Measurements from ENCODE around the gene DHRS7C. TPM values are rescaled to one million over a fixed set of nuclear protein-coding genes. Genes with fewer than 3 reads are reported as not detected.

Gene DHRS7C
- total and polyA plus RNA-seq, 2 donors (not counting 3 experiments of a cell fraction or from before 2014, with no cell fraction given) = not detected

DNA sequence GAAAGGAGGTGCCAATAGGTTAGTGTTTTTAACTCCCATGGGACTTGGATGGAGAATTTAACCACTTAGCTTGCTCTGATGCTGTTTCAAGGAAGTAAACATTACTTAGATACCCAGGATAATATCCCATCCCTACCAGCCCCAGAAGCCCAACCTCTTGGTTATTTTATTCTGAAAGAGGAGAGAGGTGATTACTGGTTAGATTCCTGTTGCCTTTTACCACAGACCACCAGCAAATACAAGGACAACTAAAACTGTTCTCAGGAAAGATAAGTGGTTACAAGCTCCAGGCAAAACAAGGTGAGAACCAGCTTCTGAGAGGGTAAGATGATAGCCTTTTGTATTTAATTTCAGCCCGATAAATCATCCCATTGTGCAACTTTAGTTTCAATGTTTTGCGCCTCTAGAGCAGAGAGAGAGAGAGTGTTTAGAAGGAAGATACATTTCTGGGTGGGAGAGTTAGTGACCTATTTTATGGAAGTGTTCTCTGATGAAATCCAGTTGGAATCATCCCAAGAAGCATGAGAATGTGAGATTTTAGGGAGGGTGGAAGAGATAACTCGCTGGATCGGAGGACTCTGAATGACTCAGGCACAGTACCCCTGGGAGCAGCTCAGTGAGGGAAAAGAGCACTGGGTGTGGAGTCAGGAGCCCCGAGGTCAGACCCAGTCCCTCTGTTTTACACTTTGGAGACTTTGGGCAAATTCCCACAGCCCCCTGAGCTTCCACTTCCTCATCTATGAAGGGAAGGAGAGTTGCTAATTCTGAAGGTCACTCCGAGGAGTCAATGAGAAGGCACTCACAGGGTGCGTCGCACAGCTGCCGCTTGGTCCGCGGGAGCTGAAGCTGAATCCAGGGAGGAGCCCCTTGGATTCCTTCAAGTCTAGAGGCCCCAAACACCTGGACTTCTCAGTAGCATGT lies 46.4 kb upstream of the DHRS7C start:
- Histone ChIP-seq H4K20me1 (replicated peaks; ENCODE audit: control insufficient read depth, extremely low read depth, insufficient read depth, low read length) (no peaks in the 10 kb centered on the region), H3K9ac (replicated peaks; ENCODE audit: extremely low read depth, insufficient read depth, low read length) (no peak overlapping the region), H3K36me3 (ENCODE audit: control insufficient read depth in 2 of 2, extremely low read depth in 1 of 2, insufficient read depth in 2 of 2, low read length in 2 of 2) (no peaks in the 10 kb centered on the region), H3K79me2 (ENCODE audit: control insufficient read depth, insufficient read depth, low read length) (no peaks in the 10 kb centered on the region), H3K4me3 (replicated peaks in 1 of 3; ENCODE audit: insufficient read depth in 1 of 3, low read depth in 1 of 3, low read length in 3 of 3) (no peak overlapping the region), H3K4me2 (ENCODE audit: insufficient read depth, low read length) (no peak overlapping the region), H3K27ac (ENCODE audit: insufficient read depth, low read depth, low read length) (no peak overlapping the region), H3K4me1 (ENCODE audit: control insufficient read depth, extremely low read depth, insufficient read depth, low read length) (no peaks in the 10 kb centered on the region), H3K9me1 (replicated peaks; ENCODE audit: control insufficient read depth, extremely low read depth, insufficient read depth, low read length) (no peaks in the 10 kb centered on the region), H3K9me3 (replicated peaks; ENCODE audit: control insufficient read depth, insufficient read depth, low read length) (peaks cover 6% of the 10 kb centered on the region), H3K27me3 (ENCODE audit: control insufficient read depth in 2 of 2, insufficient read depth in 2 of 2, low read length in 2 of 2) (no peaks in the 10 kb centered on the region), H2AFZ (ENCODE audit: low read depth, low read length) (no peak overlapping the region)
- BruUV-seq (replicated peaks) = no TSS peak
- intact Hi-C loops (cut with micrococcal nuclease) (no loop called here), dilution Hi-C loops (cut with MboI; ENCODE audit: extremely low pct_ligation_motif_present, low sequenced_read_pairs) (no loop called here)
- CTCF ChIA-PET = no interaction called here
- POLR2A ChIA-PET = no interaction called here
- FAIRE-seq (no peak), DNase-seq (ENCODE audit: low read depth, low spot score) (no peak)
- TF ChIP-seq POLR2A (IDR thresholded peaks at IDR 0.05; ENCODE audit: low read depth, low read length) = no peak
- no peak for TF ChIP-seq GATA2 (IDR thresholded peaks at IDR 0.05; ENCODE audit: insufficient read depth, insufficient read length, low read depth, low read length)
- no peak for TF ChIP-seq MYC (IDR thresholded peaks at IDR 0.05; ENCODE audit: low read depth, low read length)
- TF ChIP-seq, protein P1, sequence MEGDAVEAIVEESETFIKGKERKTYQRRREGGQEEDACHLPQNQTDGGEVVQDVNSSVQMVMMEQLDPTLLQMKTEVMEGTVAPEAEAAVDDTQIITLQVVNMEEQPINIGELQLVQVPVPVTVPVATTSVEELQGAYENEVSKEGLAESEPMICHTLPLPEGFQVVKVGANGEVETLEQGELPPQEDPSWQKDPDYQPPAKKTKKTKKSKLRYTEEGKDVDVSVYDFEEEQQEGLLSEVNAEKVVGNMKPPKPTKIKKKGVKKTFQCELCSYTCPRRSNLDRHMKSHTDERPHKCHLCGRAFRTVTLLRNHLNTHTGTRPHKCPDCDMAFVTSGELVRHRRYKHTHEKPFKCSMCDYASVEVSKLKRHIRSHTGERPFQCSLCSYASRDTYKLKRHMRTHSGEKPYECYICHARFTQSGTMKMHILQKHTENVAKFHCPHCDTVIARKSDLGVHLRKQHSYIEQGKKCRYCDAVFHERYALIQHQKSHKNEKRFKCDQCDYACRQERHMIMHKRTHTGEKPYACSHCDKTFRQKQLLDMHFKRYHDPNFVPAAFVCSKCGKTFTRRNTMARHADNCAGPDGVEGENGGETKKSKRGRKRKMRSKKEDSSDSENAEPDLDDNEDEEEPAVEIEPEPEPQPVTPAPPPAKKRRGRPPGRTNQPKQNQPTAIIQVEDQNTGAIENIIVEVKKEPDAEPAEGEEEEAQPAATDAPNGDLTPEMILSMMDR (IDR thresholded peaks at IDR 0.05; ENCODE audit: extremely low read depth in 1 of 2, insufficient read depth in 1 of 2, low read depth in 1 of 2, low read length in 2 of 2) = no peak
- TF ChIP-seq JUN (IDR thresholded peaks at IDR 0.05; ENCODE audit: borderline replicate concordance, insufficient read depth, insufficient read length, low read depth) = no peak
- no peak for TF ChIP-seq EZH2 (IDR thresholded peaks at IDR 0.05; ENCODE audit: borderline replicate concordance, low read depth, low read length, severe bottlenecking)
- TF ChIP-seq, protein P2, sequence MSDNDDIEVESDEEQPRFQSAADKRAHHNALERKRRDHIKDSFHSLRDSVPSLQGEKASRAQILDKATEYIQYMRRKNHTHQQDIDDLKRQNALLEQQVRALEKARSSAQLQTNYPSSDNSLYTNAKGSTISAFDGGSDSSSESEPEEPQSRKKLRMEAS (IDR thresholded peaks at IDR 0.05; ENCODE audit: insufficient read depth, insufficient read length) = no peak
- no peak for TF ChIP-seq POLR2AphosphoS5 (IDR thresholded peaks at IDR 0.05; ENCODE audit: insufficient read depth, low read depth, low read length)
- no peak for TF ChIP-seq FOS (IDR thresholded peaks at IDR 0.05; ENCODE audit: borderline replicate concordance, insufficient read depth, low read length)

Measured in endothelial cell of umbilical vein (primary cell).